GOT3 (cell line): ENCODE data around the gene EPHA3.
"Not testable (repeated sequence)": the region's sequence is repeated elsewhere in the genome, so short reads cannot be mapped to it uniquely, and the experiment has no call there.

Experiments used
- DNase-seq: peaks from one replicate; lab custom pipeline; 2025; ENCODE audit warnings: mixed read lengths; lab: John Stamatoyannopoulos, UW

EPHA3 gene

GRCh38 chr3:89287902-89288508 is 180.6 kb downstream of the EPHA3 start:
- DNase-seq = no peak

DNA sequence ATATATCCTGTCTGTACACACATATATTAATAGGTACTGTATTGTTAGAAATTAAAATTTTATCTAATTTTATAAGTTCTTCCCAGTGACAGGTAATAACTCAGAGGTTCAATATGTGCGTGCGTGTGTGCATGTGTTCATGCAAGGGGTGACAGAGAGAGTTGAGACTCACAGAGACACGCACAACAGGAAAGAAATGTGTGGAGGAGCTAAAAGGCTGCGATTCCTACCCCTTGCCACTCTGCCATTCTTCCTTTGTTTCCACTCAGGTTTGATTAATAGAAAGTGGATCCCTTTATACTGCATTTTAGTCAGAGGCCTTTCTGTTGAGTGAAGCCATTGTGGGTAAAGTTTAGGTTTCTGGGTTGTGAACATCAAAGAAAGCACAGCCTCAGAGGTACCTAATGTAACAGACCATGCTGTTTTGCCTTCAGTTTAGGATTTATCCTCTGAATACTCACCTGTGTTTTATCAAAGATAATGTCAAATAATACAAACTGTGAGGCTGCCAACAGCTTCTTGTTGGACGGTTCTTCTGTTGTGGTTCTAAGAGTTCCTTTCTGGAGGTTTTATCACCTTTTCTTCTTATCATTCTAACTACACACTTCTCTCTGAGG is 182.3 kb downstream of the EPHA3 start:
- no peak for DNase-seq

DNA sequence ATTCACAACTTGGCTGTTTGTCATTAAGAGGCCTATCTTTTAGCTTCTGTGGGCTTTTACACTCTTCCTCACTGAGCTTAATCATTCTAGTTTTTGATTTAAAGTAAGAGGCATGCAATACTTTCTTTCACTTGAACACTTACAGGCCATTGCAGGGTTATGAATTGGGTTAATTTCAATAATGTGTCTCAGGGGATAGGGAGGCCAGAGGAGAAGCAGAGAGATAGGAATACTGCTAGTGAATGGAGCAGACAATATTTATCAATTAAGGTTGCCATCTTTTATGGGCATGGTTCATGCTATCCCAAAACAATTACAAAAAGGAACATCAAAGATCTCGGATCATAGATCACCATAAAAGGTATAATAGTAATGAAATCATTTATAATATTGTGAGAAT is 189.8 kb downstream of the EPHA3 start:
- DNase-seq = no peak

GRCh38 chr3:89300526-89300925 is 193.1 kb downstream of the EPHA3 start:
- no peak for DNase-seq

- DNase-seq = no peak
These were observed 193.6 kb downstream of the EPHA3 start for GRCh38 chr3:89300981-89301380.

GRCh38 chr3:89303701-89304100 is 196.3 kb downstream of the EPHA3 start:
- DNase-seq = no peak

DNA sequence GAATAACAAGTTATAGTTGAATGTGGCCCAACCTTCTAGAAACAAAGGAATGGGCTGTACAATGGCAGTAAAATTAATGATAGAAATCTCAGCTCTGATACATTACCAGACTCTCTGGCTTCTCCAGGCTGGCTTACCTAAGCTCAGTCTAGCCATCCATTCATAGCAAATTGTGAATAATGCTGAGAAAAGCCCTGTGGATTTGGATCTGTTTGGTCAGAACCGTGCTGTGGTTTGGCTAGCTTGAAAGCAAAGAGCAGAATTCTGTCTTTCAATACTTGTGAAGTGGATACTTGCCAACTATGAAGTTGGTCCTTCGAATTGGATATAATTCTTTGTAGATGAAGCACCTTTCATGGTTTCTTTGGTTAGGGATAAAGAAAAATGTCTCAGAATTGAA is 199.1 kb downstream of the EPHA3 start:
- no peak for DNase-seq

DNA sequence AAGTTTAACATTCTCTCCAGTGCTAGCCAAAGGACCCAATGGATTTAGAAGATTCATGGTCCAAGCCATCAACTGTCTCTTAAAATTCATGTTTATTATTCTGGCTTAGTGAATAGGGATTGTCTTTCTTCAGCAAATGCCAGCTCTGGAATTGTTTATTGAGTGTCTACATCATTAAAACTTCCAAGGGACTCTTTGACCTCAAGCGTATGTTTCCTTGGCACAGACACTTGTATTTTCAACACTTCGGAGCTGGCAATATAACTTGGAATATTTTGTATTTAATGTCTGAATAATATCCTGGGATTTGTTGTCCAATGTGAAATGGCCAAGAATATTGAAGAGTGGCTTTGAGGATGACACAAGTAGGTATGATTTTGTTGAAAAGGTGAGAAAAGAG is 204.2 kb downstream of the EPHA3 start:
- no peak for DNase-seq

DNA sequence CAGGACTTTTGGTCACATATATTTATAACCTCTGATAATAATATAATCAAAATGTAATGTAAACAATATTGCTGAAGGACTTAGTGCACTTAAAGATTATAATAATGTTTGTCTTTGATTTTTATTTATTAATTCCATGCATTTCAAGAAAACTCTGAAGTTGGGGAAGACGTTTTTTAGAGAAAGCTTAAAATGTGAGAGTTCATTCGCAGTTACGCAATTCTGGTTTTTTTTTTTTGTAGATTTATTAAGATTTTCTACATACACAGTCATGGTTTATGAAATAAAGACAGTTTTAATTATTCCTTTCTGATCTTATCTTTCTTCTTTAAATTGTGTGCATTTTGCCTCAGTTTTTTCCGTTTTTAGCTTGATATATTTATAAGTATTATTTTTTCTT is 204.7 kb downstream of the EPHA3 start:
- DNase-seq = no peak

GRCh38 chr3:89314454-89315098 is 207.2 kb downstream of the EPHA3 start:
- DNase-seq = no peak

- DNase-seq = no peak
These were observed 208.5 kb downstream of the EPHA3 start for GRCh38 chr3:89315750-89316470.

GRCh38 chr3:89320186-89320585 is 212.8 kb downstream of the EPHA3 start:
- DNase-seq = no peak

DNA sequence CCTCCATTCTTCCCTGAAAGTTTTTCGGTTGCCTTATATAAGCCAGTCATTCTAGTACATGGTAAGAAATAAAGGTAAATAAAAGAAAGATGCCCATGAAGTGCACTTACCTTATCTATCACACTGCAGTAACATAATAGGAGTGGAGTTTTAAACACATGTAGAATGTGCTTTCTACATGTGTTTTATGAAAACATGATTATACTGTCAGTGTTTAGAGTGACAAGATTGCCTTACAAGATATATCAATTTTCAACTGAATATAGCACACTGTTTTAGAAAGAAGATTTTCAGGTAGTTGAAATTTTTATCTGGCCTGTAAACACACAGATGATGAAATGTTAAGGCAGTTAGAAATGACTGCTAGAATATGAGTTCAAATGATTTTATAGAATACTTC is 219.6 kb downstream of the EPHA3 start:
- no peak for DNase-seq

DNA sequence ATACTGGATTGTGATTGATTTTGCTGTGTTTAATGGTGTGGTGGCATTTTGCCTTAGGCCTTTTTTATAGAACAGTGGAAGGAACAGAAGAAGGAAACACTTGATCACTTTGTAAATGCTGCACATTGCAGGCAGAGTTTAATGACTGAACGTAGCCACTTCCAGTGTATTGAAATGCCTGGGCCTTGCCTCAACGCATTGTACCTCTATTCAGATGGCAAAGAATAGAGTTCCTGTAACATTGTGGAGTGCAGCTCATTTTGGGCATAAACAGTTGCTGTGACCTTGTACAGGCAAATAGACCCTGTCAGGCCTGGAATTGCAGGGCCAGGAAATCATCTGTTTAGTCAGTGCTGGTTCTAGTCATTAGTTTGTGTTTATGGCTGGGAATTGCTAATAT is 225.0 kb downstream of the EPHA3 start:
- DNase-seq = no peak

DNA sequence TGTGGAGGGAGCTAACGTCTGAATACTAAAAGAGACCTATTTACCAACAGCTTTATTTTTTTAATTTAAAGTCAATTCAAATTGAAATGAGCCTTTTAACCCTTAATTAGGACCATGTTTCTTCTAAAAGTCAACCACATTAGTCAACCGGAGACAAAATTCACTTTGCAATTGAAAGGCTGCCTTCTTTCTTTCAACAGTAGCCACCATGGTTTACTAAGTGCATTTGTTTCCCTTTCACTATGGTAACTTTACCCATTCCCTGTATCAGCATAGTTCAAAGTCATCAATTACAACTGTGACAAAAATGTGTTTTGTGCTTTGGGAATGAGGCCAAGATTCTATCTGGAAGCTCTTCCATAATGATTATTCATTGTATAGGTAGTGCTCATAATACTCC is 225.4 kb downstream of the EPHA3 start:
- DNase-seq = no peak

GRCh38 chr3:89335693-89336092 is 228.3 kb downstream of the EPHA3 start:
- no peak for DNase-seq

GRCh38 chr3:89340408-89340807 is 233.0 kb downstream of the EPHA3 start:
- DNase-seq = no peak

- DNase-seq = no peak
These were observed 236.7 kb downstream of the EPHA3 start for GRCh38 chr3:89344076-89344475.

DNA sequence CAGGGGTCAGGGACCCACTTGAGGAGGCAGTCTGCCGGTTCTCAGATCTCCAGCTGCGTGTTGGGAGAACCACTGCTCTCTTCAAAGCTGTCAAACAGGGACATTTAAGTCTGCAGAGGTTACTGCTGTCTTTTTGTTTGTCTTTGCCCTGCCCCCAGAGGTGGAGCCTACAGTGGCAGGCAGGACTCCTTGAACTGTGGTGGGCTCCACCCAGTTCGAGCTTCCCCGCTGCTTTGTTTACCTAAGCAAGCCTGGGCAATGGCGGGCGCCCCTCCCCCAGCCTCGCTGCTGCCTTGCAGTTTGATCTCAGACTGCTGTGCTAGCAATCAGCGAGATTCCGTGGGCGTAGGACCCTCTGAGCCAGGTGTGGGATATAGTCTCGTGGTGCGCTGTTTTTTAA is 243.5 kb downstream of the EPHA3 start:
- DNase-seq = not testable (repeated sequence)

DNA sequence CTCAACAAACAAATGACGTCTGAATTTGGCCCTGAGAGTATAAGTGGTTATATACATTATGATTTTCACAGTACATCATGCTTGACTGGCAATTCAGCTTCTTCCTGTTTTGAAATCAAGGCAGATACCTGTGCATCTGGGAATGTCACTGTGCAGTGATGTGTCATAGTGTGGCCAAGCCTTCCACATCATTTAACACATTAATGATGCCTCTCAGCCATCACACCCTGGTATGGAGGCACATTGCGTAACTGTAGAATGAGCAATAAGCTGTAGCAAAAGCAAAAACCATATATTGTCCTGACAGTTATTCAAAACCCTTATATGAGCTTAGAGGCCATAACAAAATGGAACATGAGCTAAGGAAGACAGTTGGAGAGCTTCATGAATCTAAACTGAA is 246.0 kb downstream of the EPHA3 start:
- no peak for DNase-seq

GRCh38 chr3:89358281-89358680 is 250.9 kb downstream of the EPHA3 start:
- no peak for DNase-seq

- no peak for DNase-seq
These were observed 252.7 kb downstream of the EPHA3 start for GRCh38 chr3:89360156-89360555.

- DNase-seq = no peak
These were observed 255.1 kb downstream of the EPHA3 start for GRCh38 chr3:89362496-89362895.
